DOHH2 (cell line): ENCODE measurements around the gene NCKAP5.

Experiments
- H3F3A ChIP-seq: fragments of 200-600 bp; sonication (generic), shearing (Covaris generic); 2 replicates; pipeline ENCODE4 v1.6.0; 2016; ENCODE audit warnings: antibody characterized with exemption, mild to moderate bottlenecking; ENCODE audit not compliant: control insufficient read depth, insufficient read depth
- H3K27ac ChIP-seq: fragments of 200-600 bp; sonication (generic); 2 replicates; pipeline ENCODE4 v1.5.1; 2014; ENCODE audit warnings: low read depth, mild to moderate bottlenecking, low read length, moderate library complexity
- H3K27me3 ChIP-seq: fragments of 200-600 bp; sonication (generic); 2 replicates; pipeline ENCODE4 v1.6.1; 2014; ENCODE audit warnings: mild to moderate bottlenecking, low read length, mixed read lengths; ENCODE audit not compliant: control insufficient read depth
- H3K36me3 ChIP-seq: fragments of 200-600 bp; sonication (generic); 2 replicates; pipeline ENCODE4 v1.6.1; 2014; ENCODE audit warnings: mild to moderate bottlenecking, low read length, moderate library complexity, mixed read lengths; ENCODE audit not compliant: control insufficient read depth
- H3K4me1 ChIP-seq: fragments of 200-600 bp; sonication (generic); 2 replicates; pipeline ENCODE4 v1.6.1; 2014; ENCODE audit warnings: mild to moderate bottlenecking, low read length, mixed read lengths; ENCODE audit not compliant: control insufficient read depth
- H3K4me2 ChIP-seq: fragments of 200-600 bp; sonication (generic); 2 replicates; pipeline ENCODE4 v1.6.0; 2014; ENCODE audit warnings: mild to moderate bottlenecking, low read length, moderate library complexity
- H3K4me3 ChIP-seq: fragments of 200-600 bp; sonication (generic); 2 replicates; pipeline ENCODE4 v1.5.1; 2014; ENCODE audit warnings: mild to moderate bottlenecking, low read length, mixed read lengths
- H3K79me2 ChIP-seq: fragments of 200-600 bp; sonication (generic); 2 replicates; pipeline ENCODE4 v1.6.1; 2014; ENCODE audit warnings: mild to moderate bottlenecking, low read length, mixed read lengths; ENCODE audit not compliant: control insufficient read depth
- H3K9me2 ChIP-seq: fragments of 200-600 bp; sonication (generic); replicated peaks from 2 replicates; pipeline ENCODE4 v1.6.1; 2014; ENCODE audit warnings: mild to moderate bottlenecking, low read length, mixed read lengths; ENCODE audit not compliant: control insufficient read depth
- H3K9me3 ChIP-seq: fragments of 200-600 bp; sonication (generic); 2 replicates; pipeline ENCODE4 v1.6.1; 2014; ENCODE audit warnings: antibody characterized with exemption, low read length, mixed read lengths; ENCODE audit not compliant: control insufficient read depth, insufficient read depth
- H4K20me1 ChIP-seq: fragments of 200-600 bp; sonication (generic); 2 replicates; pipeline ENCODE4 v1.6.0; 2014; ENCODE audit warnings: low read depth, mild to moderate bottlenecking, antibody characterized with exemption, low read length, moderate library complexity; ENCODE audit not compliant: control insufficient read depth, insufficient read depth
- CTCF ChIP-seq: fragments of 200-600 bp; sonication (generic); IDR thresholded peaks from one replicate; pipeline ENCODE4 v1.5.1; 2014; ENCODE audit warnings: antibody characterized with exemption, mild to moderate bottlenecking, low read depth, low read length; ENCODE audit not compliant: poor library complexity, severe bottlenecking
- EZH2phosphoT487 ChIP-seq: fragments of 200-600 bp; sonication (generic); IDR thresholded peaks from 2 replicates; pipeline ENCODE4 v1.6.1; 2017; ENCODE audit warnings: borderline replicate concordance, mild to moderate bottlenecking, antibody characterized with exemption, low read length, moderate library complexity, mixed read lengths

Gene NCKAP5

GRCh38 chr2:133273031-133273430 lies 295.2 kb downstream of the NCKAP5 start:
- H3K36me3 ChIP-seq, result no peaks in the 10 kb centered on the region
- no peaks in the 10 kb centered on the region for H3K79me2 ChIP-seq
- H4K20me1 ChIP-seq, result no peaks in the 10 kb centered on the region
- H3K4me1 ChIP-seq, result no peaks in the 10 kb centered on the region
- H3K4me2 ChIP-seq, result no peak overlapping the region
- TF ChIP-seq CTCF (no peak), EZH2phosphoT487 (no peak)
- no peaks in the 10 kb centered on the region for H3K9me2 ChIP-seq
- no peak overlapping the region for H3K4me3 ChIP-seq
- H3K27me3 ChIP-seq, result no peaks in the 10 kb centered on the region
- H3F3A ChIP-seq, result no peaks in the 10 kb centered on the region
- no peaks in the 10 kb centered on the region for H3K9me3 ChIP-seq
- H3K27ac ChIP-seq, result no peak overlapping the region

- Histone ChIP-seq H3K4me1 (no peaks in the 10 kb centered on the region), H3K36me3 (no peaks in the 10 kb centered on the region), H3K27me3 (no peaks in the 10 kb centered on the region), H3F3A (no peaks in the 10 kb centered on the region), H4K20me1 (no peaks in the 10 kb centered on the region), H3K9me2 (no peaks in the 10 kb centered on the region), H3K4me3 (no peak overlapping the region), H3K9me3 (no peaks in the 10 kb centered on the region), H3K27ac (no peak overlapping the region), H3K79me2 (no peaks in the 10 kb centered on the region), H3K4me2 (no peak overlapping the region)
- TF ChIP-seq EZH2phosphoT487, result no peak
- no peak for TF ChIP-seq CTCF
Observed at GRCh38 chr2:133271105-133271504, 297.2 kb downstream of the NCKAP5 start.

GRCh38 chr2:133270550-133270949 lies 297.7 kb downstream of the NCKAP5 start:
- H3K4me3 ChIP-seq, result no peak overlapping the region
- no peaks in the 10 kb centered on the region for H3K9me3 ChIP-seq
- no peaks in the 10 kb centered on the region for H3K9me2 ChIP-seq
- no peak overlapping the region for H3K4me2 ChIP-seq
- H4K20me1 ChIP-seq, result no peaks in the 10 kb centered on the region
- no peak for TF ChIP-seq CTCF
- TF ChIP-seq EZH2phosphoT487, result no peak
- H3F3A ChIP-seq, result no peaks in the 10 kb centered on the region
- H3K4me1 ChIP-seq, result no peaks in the 10 kb centered on the region
- no peak overlapping the region for H3K27ac ChIP-seq
- no peaks in the 10 kb centered on the region for H3K79me2 ChIP-seq
- no peaks in the 10 kb centered on the region for H3K36me3 ChIP-seq
- no peaks in the 10 kb centered on the region for H3K27me3 ChIP-seq
